ENCODE results near the gene WTIP.

GRCh38 chr19:34560229-34560628 is 78.7 kb downstream of the WTIP start:
- TF ChIP-seq CTCF (IDR thresholded peaks at IDR 0.05): no peak
- no peak for TF ChIP-seq POLR2A (IDR thresholded peaks at IDR 0.05)

All from lower leg skin (tissue), 3 donors.